NCI-H1417 treated with DMSO at 0.1 percent for 48 hours (cell line): Measurements from ENCODE around the gene MINDY4B.
"Not testable (repeated sequence)": the region's sequence is repeated elsewhere in the genome, so short reads cannot be mapped to it uniquely, and the experiment has no call there.

Experiments used
- DNase-seq: peaks from one replicate; lab custom pipeline; 2025; lab: John Stamatoyannopoulos, UW

Gene MINDY4B

DNA sequence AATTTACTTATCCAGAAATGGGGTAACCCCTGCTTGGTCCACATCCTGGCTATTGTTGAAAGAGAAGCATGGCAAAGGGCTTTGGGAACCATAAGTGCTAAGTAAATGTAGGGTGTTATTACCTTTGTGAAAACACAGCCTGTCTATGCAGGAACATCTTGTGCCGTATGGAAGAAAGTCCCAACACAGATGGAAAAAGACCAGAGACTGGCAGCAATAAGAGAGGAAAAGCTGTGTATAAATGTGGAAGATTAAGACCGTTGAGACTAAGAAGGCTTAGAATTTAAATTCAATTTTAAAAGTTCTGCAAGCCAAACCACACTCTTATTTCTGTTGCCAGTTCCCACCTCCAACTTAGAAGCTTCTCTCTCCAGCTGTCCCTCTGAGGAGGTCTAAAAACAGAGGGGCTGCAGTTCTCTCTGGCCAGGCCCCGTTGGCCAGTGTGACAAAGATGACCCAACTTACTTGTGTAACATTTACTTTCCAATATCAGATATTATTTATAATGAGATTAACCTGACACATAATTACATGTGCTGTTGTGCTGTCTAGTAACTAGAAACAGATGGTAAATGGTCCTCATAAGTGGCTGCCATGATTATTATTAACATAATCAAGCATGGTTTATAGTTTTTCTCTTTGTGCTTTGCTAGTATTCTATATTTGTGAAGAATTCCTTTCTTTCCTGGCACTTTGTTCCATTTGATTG is 7.0 kb downstream of the MINDY4B start:
- no peak for DNase-seq

DNA sequence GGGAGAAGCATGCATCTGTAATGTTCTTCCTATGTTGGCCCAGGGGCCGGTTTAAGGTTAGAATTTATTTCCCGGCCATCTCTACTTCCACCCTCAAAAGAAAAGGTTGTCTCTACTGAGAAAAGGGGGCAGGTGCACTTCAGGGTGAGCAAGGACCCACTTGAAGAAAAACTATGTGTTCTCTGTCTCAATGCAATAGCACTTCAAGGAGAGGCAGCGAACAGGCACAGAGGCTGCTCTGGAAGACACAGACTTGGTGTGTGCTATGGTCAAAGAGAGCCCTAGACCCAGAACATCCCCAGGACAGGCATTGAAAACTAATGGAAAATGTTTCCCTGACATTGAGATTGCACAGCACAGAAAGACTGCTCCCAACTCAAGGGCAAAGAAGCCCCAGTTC is 7.6 kb downstream of the MINDY4B start:
- no peak for DNase-seq

DNA sequence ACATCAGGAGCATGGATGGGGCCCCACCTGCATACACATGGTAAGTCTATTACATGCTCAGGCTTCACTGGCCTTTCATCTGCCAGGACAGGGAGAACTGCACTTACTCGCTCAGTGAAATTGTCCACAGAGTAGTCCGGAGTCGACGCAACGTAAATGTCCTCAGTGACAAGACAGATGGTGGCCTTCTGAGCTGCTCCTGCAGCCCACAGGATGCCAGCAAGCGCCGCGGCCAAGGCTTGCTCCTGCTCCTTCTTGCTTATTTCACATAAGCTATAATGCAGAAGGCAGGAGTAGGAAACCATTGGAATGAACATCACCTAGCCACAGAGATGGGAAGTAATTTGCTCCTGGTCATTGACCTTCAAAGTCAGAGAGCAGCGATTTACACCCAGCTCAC is 14.4 kb downstream of the MINDY4B start:
- DNase-seq, result no peak

DNA sequence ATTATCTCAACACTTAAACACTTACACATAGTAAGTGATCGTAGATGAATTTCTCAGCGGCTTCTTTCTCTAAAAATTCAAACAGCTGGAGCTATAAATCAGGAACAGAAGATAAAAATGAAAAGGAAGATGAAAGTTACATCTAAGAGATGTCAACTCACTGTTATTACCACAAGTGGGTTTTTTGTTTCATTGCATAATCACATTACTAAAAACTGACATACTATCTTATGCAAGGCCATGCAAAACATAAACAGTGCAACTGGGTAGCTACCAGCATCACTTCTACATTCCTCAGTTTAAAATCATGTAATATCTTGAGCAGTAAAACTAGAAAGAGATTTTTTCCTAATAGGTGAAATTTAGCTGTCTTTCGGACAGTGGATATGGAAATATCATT is 14.9 kb downstream of the MINDY4B start:
- no peak for DNase-seq

DNA sequence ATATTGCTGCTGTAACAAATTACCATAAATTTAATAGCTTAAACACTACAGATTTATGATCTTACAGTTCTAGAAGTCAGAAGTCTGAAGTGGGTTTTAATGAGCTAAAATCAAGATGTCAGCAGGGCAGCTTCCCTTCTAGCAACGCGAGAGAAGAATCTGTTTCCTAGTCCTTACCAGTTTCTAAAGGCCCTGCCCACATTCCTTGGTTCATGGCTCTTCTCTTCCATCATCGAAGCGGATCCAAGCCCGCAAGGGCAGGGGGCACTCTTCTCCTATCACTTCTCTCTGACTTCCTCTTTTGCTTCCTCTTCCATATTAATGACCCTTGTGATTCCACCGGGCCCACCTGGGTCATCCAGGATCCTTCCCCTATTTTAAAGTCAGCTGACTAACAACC is 16.1 kb downstream of the MINDY4B start:
- DNase-seq, result no peak

DNA sequence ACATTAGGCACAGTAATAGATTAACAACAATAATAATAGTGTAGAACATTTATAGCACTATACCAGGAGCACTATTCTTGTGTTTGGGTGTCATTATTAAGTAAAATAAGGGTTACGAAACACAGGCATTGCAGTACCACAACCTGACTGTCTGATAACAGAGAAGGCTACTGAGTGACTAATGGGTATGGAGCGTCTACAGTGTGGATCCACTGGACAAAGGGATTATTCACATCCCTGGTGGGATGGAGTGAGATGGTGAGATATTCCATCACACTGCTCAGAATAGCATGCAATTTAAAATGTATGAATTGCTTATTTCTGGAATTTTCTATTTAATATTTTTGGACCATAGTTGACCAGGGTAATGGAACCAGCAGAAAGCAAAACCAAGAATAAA is 18.2 kb downstream of the MINDY4B start:
- no peak for DNase-seq

DNA sequence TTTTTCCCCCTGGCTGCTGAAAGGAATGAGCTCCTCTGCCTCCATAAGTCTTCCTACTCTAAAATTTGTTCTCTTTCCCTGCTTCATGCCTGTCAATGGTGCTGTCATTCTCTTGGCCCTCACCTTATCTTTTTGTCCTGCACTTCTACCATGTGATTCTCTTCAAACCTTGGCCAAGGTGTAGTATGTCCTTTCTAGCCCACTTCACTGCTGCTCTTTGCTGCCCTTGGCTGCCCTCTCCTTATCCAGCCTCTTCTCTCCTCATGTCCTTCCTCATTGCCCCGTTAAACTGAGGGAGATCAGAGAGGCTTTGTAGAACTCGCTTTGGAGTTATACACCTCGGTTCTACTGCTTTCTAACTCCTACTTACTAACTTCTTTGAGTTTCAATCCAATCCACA is 19.7 kb downstream of the MINDY4B start:
- no peak for DNase-seq

DNA sequence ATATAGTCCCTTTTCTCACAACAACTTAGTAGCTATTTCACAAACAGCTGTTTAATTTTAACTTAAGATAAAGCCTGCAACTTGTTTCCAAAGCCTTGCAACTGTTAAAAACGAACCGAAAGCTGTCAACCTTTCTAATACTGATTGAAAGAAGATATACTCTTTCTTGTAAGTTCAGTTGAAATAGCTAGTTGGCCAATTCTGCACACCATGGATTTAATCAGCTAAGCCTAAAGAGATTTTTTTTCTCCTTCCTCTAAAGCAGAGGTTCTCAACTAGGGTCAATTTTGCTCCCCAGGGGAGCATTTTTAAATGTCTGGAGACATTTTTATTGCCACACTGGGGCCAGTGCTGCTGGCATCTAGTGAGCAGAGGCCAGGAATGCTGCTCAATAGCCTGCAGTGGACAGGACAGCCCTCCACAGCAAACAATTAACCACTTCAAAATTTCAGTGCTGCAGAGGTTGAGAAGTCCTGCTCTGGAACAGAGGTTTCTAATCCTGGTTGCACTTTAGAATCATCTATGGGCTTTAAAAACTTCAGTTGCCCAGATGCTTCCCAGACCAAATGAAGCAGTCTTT is 26.2 kb downstream of the MINDY4B start:
- DNase-seq, result no peak

DNA sequence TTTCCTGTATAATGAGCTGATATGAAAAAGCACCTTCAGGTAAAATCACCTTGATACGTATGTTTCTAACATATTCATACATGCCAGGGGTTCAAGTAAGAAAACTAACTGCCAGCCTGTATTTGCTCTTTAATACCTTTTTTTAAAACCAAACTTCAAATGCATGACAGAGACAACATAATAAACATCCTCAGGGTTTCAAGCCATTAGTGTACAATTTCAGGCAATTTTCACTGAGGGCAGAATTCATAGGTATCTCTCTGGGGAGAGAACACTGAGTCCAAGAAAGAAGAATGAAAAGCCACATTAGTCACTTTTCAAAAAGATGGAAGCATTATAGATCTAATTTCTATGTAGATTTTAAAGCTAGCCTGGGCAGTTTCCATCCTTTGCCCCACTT is 26.9 kb downstream of the MINDY4B start:
- DNase-seq, result no peak

DNA sequence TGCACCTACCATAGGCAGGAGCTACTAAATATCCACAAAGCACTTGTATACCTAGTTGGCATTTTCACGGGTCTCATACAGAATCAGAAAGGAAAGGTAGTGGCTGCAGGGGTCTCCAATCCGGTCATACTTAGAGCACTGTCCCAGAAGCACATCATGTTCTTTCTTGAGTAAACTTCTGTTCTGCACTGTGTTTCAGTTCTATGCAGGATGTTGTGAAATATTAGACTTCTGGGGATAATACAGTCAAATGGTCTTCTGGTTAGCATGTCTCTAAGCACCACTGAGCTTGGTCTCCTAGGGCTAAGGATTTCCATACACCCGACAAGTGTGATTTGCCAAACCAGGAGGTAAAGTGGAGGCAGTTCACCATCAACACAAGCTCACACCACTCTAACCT is 27.9 kb downstream of the MINDY4B start:
- no peak for DNase-seq

DNA sequence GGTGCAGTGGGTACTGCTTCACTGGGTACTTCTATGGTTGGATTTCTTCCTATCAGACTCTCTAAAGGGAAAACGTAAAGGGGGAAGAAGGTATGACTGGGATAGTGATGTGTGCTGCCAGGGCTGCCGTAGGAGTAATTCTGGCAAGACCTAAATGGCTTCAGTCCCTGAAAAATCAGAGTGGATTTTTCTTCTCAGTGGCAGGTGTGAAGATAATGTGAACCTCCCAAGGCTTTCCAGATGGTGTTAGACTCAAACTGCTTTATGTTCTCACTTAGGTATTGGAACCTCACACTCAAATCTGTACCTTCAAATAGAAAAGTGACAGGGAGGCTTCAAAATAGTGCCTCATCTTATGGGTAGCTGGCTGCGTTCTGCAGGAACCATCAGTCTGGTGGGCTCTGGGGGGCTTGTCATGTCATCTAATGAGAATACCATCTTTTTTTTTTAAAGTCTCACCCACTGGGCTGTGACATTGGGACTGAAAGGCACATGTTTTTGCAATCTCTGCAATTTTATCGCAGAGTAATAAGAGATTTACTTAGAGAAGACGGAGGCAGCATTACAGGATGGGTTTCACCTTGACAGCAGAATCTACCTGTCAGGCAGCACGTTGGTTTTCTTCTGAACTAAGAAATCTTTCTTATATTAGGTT is 28.5 kb downstream of the MINDY4B start:
- no peak for DNase-seq

DNA sequence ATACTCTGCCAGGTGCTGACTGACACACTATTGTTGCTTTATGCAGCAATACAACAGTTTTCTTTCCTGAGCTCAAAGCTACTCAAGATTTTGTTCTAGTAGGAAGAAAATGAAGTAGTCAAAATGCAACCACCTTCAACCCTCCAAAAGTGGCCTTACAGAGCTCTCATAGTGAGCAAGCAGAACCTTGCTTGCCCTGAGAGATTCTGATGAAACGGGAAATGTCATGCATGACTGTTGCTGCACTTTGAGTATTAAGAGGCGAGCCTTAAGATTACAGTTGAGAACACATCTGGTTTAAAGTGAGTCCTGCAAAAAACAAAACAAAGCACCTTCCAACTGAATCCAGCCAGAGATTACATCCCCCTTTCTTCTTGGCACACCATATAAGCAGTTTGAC is 29.7 kb downstream of the MINDY4B start:
- no peak for DNase-seq

DNA sequence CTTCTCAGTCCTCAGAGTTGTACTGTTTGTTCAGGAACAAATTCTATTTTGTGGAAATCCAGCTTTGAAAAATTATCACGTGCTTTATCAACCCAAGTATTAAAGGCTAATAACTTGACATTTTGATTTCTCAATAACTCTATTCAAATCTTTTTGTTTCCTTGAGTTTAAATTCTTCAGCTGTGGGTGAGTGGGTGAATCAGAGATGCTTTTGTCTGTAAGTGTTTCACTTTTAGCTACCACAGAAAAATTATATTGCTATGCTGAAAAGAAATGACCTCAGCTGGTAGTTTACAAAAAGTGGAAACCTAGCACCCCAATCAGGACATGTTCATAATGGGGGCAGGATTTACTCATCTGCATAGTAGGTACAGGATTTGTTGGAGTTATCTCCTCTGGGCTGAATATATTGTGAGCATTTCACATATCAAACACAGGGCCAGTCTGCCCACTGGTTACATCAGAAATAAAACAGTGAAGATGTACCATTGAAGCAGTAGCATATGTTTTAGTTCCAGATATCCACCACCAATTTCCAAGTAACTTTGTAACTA is 30.5 kb downstream of the MINDY4B start:
- DNase-seq, result no peak

DNA sequence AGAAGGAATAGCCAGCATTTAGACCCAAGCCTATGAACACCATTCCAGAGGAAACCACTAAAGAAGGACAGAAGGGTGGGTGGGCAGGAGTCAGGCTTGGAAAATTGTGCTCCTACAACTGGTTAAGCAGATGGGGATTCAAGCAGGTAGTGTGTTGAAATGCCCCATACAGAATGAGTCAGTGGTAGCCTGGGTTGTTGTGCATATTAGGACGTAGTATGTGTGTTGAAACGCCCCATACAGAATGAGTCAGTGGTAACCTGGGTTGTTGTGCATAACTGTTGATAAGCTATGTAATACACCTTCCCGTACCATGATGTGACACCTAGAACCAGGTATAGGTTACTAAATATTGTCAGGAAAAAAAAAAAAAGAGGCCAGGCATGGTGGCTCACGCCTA is 34.0 kb downstream of the MINDY4B start:
- DNase-seq, result no peak

DNA sequence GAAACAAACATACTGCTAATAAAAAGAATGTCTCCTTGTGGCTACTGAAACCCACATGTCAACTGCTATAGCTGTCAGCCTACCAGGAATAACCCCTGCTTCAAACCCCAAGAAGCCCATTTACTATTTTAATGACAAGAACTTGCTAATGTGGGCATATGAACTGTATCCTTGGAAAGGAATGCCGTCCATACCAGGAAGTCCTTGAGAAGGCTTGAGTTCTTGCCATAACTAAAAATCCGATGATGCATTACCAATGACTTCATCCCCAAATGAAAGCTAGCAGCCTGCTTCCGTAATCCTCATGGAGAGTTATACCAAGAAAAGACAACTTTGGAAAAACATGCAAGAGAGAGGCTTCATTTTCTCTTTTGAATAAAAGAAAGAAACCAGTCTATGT is 34.8 kb downstream of the MINDY4B start:
- no peak for DNase-seq

DNA sequence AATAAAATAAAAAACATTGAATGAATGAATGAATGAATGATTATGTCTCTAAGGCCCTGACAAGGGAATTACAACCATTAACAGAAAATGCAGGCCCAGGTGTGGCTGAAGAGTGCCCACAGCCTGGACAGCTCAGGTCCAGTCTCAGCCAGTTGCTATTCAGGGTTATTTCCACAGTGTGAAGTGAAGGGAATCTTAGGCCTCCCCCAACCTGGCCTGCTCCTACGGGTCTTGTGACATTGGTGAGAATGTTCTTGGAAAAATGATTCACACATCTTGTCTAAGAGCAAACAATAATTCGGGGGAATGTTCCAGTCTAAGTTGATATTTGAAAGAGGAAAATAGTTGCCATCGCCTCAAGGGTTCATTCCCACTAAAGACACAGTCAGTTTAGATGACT is 37.0 kb downstream of the MINDY4B start:
- DNase-seq, result no peak

DNA sequence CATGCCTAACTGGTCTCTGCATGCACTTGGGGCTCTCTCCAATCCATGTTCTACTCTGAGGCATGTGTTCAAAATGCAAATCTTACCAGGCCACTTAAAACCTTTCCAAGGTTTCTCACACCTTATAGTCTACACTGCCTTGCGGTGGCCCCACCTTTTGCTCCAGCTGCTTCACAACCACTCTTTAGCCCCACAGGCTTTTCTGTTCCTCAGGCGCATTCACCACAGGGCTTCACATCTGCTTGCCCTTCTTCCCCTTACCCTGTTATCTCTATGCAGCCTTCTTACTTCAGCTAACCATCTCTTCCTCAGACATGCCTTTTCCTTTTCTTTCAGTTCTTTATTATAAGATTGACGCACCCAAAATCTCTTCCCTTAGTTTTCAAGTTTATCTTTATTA is 37.8 kb downstream of the MINDY4B start:
- DNase-seq, result no peak

DNA sequence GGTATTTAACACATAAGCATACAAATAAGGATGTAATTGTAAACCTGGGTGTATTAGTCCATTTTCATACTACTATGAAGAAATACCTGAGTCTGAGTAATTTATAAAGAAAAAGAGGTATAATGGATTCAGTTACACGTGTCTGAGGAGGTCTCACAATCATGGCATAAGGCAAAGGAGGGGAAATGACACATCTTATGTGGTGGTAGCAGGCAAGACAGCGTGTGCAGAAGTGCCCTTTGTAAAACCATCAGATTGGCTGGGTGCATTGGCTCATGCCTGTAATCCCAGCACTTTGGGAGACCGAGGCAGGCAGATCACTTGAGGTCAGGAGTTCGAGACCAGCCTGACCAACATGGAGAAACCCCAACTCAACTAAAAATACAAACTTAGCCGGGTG is 41.3 kb downstream of the MINDY4B start:
- not testable (repeated sequence) for DNase-seq

DNA sequence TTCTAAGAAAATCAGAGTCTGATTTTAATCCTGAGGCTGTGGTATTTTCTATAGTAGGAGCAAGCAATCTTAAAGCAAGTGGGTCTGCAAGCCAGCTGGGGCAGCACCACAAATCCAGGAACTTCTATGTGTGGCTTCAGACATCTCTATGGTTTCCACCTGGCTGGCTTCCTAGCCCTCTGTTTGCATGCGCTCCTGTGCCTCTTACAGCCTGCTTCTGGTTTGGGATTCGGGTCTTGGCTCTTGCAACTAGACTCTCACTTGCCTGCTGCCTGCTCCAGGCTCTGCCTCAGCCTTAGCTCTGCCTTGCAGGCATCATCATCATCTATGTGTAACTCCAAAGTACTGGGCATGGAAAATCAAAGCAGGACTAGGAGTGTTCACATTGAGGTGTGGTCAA is 43.4 kb downstream of the MINDY4B start:
- DNase-seq, result no peak

DNA sequence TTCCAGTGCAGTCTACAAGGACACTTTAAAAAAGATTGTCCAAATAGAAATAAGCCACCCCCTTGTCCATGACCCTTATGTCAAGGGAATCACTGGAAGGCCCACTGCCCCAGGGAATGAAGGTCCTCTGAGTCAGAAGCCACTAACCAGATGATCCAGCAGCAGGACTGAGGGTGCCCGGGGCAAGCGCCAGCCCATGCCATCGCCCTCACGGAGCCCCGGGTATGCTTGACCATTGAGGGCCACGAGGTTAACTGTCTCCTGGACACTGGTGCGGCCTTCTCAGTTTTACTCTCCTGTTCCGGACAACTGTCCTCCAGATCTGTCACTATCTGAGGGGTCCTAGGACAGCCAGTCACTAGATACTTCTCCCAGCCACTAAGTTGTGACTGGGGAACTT is 47.3 kb downstream of the MINDY4B start:
- DNase-seq, result not testable (repeated sequence)

DNA sequence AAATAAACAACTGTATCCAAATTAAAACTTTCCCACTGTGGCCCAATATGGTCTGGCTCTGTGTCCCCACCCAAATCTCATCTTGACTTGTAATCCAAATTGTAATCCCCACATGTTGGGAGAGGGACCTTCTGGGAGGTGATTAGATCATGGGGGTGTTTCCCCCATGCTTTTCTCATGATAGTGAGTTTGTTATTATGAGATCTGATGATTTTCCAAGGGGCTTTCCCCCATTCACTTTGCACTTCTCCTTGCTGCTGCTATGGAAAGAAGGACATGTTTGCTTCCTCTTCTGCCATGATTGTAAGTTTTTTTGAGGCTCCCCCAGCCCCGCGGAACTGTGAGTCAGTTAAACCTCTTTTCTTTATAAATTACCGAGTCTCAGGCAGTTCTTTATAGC is 55.0 kb downstream of the MINDY4B start:
- DNase-seq, result no peak

DNA sequence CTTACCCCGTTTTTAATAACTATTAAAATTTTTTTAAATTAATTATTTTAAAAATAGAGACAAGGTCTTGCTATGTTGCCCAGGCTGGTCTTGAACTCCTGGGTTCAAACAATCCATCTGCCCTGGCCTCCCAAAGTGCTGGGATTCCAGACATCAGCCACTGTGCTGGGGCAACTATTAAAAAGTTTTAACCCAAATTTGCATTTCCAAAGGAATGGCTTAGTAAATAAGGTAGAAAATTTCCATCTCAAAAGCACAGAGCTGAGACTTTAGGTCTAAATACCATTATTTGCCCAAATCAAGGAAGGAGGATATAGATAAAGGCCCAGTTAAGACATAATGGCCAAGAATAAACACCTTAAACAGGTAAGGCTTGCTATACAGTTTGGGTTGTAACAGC is 56.4 kb downstream of the MINDY4B start:
- no peak for DNase-seq

DNA sequence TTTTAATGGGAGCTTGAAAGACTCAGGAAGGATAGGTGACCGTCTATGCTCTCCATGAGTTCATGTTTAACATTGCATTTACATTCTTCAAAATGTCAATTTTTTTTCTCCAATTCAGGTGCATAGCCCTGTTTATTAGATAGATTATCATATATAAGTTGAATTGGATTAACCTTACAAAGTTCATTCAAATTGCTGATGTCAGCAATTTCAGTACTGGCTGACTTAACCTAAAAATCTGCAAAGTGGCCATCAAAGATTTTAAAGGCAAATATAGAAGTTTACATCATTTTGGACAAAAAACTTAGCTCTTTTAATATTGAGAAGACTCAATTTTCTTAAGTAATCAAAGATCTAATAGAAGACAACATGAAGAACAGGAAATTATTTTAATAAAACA is 57.8 kb downstream of the MINDY4B start:
- DNase-seq, result no peak
